OCI-LY3 (cell line): ENCODE data around the gene VWA3A.

Experiments used
- H2AFZ ChIP-seq: fragments of 200-600, 300-600 bp; shearing (Covaris generic); 2 replicates; pipeline ENCODE4 v1.6.0; 2014; ENCODE audit warnings: antibody characterized with exemption, low read depth, low read length
- H3K27ac ChIP-seq: fragments of 200-600, 300-600 bp; sonication (generic); 2 replicates; pipeline ENCODE4 v1.5.1; 2014; ENCODE audit warnings: mild to moderate bottlenecking, low read length, moderate library complexity, mixed read lengths
- H3K27me3 ChIP-seq: fragments of 200-600, 300-600 bp; sonication (generic); 2 replicates; pipeline ENCODE4 v1.6.1; 2014; ENCODE audit warnings: low read depth, low read length, mixed read lengths
- H3K36me3 ChIP-seq: fragments of 200-600, 300-600 bp; sonication (generic); replicated peaks from 2 replicates; pipeline ENCODE3; 2014; ENCODE audit warnings: low read depth, low read length, mixed read lengths
- H3K4me1 ChIP-seq: fragments of 300-600, 200-600 bp; sonication (generic); 2 replicates; pipeline ENCODE4 v1.6.1; 2014; ENCODE audit warnings: low read length, mixed read lengths
- H3K4me2 ChIP-seq: fragments of 200-600, 300-600 bp; sonication (generic); 2 replicates; pipeline ENCODE4 v1.6.1; 2014; ENCODE audit warnings: low read length, mixed read lengths
- H3K4me3 ChIP-seq: fragments of 300-600, 200-600 bp; sonication (generic); 2 replicates; pipeline ENCODE4 v1.5.1; 2014; ENCODE audit warnings: antibody characterized with exemption, mild to moderate bottlenecking, low read length, moderate library complexity
- H3K79me2 ChIP-seq: fragments of 300-600, 200-600 bp; shearing (Covaris generic); 2 replicates; pipeline ENCODE4 v1.6.1; 2014; ENCODE audit warnings: mild to moderate bottlenecking, low read length, mixed read lengths
- H3K9ac ChIP-seq: fragments of 300-600, 200-600 bp; shearing (Covaris generic); 2 replicates; pipeline ENCODE4 v1.6.0; 2014; ENCODE audit warnings: mild to moderate bottlenecking, low read length, moderate library complexity
- H3K9me3 ChIP-seq: fragments of 200-600, 300-600 bp; shearing (Covaris generic); 2 replicates; pipeline ENCODE4 v1.6.1; 2014; ENCODE audit warnings: low read length, mixed read lengths; ENCODE audit not compliant: insufficient read depth
- H4K20me1 ChIP-seq: fragments of 200-600, 300-600 bp; sonication (generic); 2 replicates; pipeline ENCODE4 v1.6.1; 2016; ENCODE audit warnings: low read length, mixed read lengths; ENCODE audit not compliant: insufficient read depth
- CTCF ChIP-seq: fragments of 200-600, 300-600 bp; sonication (generic); IDR thresholded peaks from 2 replicates; pipeline ENCODE4 v1.5.1; 2014; ENCODE audit warnings: antibody characterized with exemption, low read length, low read depth
- EZH2phosphoT487 ChIP-seq: fragments of 200-600 bp; shearing (Covaris generic); IDR thresholded peaks from 2 replicates; pipeline ENCODE4 v1.6.1; 2018; ENCODE audit warnings: antibody characterized with exemption, mixed run types, low read depth

The VWA3A gene

DNA sequence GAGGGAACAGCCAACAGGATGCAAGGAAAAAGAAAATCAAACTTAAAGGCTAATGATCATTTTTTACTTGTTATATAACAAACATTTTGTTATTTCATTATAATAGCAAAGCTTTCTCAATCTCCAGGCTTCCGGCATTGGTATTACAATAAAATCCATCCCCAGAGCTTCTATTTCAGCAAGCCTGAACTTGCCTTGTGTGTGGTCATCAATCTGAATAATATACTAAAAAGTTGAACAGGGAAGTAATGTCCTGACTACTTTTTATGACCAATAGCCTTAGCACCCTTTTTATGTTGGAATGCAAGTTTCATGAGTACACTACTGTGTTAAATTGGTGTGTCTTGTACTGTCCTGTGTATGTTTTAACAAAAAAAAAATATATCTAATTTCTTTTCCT lies 27.1 kb upstream of the VWA3A start:
- Histone ChIP-seq H3K9ac (no peak overlapping the region), H3K27ac (no peak overlapping the region), H3K4me1 (no peaks in the 10 kb centered on the region), H2AFZ (no peak overlapping the region), H3K4me3 (no peak overlapping the region), H4K20me1 (peaks cover 3% of the 10 kb centered on the region; the same call in 1 of the 2 replicates), H3K36me3 (peaks cover 19% of the 10 kb centered on the region), H3K9me3 (peaks cover 3% of the 10 kb centered on the region; the same call in 1 of the 2 replicates), H3K27me3 (no peaks in the 10 kb centered on the region), H3K79me2 (peaks cover 4% of the 10 kb centered on the region; the same call in 1 of the 2 replicates), H3K4me2 (no peak overlapping the region)
- no peak for TF ChIP-seq CTCF
- no peak for TF ChIP-seq EZH2phosphoT487

DNA sequence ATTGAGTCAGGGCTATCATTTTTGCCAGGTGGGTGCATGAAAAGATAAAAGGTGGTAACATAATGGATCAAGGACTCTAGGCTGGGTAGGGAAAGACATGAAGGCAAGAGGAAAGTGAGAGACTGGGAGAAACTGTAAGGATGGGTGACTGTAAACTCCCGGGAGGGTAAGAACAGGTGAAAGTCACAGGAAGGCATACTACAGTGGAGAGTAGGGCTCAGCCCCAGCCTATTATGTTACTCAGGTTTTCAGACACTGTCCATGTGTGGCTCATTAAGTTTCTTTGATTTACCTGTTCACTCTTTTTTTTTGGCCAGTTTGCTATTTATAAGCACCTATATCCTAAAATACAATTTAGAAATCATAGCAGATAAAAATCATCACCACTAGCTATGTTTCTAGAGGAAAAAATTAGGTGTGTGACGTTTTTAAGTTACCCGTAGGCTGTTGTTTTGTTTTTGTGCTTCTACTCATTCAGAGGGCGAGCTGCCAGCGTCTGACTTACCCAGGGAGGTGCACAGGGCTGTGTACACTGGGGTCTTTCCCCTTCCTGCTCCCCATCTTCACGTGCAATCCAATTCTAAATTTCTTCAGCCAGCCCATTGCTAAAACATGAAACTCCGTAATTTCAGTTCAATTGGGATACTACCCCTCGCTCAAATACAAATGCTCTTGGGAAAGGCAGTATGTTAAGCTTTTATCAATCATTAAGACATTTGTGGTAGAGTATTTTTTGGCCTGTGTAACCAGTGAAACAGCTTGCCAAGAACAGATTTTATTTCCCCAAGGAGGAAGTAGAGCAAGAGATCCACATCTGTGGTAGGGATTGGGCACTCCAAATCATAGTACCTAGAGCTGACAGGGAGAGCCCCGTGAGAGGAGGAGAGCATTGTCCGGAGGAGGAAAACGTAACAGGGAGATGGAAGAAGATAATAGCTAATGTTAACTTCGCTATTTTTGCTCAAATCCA lies 21.7 kb upstream of the VWA3A start:
- TF ChIP-seq CTCF (no peak), EZH2phosphoT487 (no peak)
- H2AFZ ChIP-seq: no peak overlapping the region
- no peaks in the 10 kb centered on the region for H3K79me2 ChIP-seq
- peaks cover 18% of the 10 kb centered on the region for H3K36me3 ChIP-seq
- no peak overlapping the region for H3K4me2 ChIP-seq
- no peak overlapping the region for H3K27ac ChIP-seq
- H3K9ac ChIP-seq: no peak overlapping the region
- no peaks in the 10 kb centered on the region for H3K27me3 ChIP-seq
- H3K4me1 ChIP-seq: no peaks in the 10 kb centered on the region
- H3K4me3 ChIP-seq: no peak overlapping the region
- no peaks in the 10 kb centered on the region for H4K20me1 ChIP-seq
- H3K9me3 ChIP-seq: peaks cover 3% of the 10 kb centered on the region; the same call in 1 of the 2 replicates

DNA sequence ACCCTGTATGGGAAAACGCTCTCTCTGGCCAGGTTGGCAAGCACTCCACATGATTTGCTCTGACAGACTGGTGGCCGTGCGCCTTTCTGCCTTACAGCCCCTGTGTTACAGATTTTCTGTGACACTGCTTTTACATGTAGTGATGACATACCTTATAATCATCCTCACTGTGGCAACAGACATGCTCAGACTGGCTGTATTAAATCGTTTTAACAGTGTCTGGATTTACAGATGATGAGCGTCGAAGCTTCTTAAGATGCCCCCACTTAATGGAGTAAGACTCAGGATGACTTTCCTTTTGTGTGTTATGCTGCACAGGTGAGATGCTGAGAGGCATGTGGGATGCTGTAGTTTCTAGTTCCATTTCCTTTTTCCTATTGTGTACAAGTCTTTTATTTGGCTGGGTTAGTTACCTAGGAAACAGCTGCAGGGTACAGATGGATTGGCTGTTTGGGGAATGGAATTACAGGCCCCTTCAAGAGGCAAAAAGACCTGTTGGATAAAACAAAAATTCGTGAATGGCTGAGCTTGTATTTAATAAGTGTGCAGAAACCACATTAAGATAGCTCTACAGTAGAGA lies 20.9 kb upstream of the VWA3A start:
- no peak for TF ChIP-seq EZH2phosphoT487
- Histone ChIP-seq H3K36me3 (peaks cover 10% of the 10 kb centered on the region), H2AFZ (no peak overlapping the region), H3K27me3 (no peaks in the 10 kb centered on the region), H3K9ac (no peak overlapping the region), H4K20me1 (no peaks in the 10 kb centered on the region), H3K27ac (no peak overlapping the region), H3K9me3 (peaks cover 2% of the 10 kb centered on the region; the same call in 1 of the 2 replicates), H3K79me2 (no peaks in the 10 kb centered on the region), H3K4me2 (no peak overlapping the region), H3K4me3 (no peak overlapping the region), H3K4me1 (no peaks in the 10 kb centered on the region)

DNA sequence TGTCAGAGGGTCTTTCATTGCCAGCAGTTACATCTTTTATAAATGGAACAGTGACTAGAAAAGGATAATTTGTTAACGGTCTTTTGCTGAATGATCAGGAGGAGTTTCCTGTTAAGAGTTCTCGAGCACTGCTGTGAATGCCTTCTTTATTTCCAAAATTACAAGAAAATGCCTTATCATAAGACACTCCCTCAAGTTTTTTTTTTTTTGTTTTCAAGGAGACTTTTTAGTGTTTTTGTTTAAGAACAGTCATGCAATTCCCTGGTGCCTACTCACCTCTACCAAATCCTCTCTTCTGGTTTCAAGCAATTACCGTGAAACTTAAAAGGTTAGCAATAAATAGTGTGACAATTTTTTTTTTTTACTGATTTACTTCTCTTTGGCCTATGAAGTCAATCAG lies 19.0 kb upstream of the VWA3A start:
- Histone ChIP-seq H3K79me2 (no peaks in the 10 kb centered on the region), H3K9ac (no peak overlapping the region), H3K36me3 (no peaks in the 10 kb centered on the region), H2AFZ (no peak overlapping the region), H3K4me3 (no peak overlapping the region), H4K20me1 (no peaks in the 10 kb centered on the region), H3K9me3 (no peaks in the 10 kb centered on the region), H3K4me2 (no peak overlapping the region), H3K27me3 (no peaks in the 10 kb centered on the region), H3K27ac (no peak overlapping the region), H3K4me1 (no peaks in the 10 kb centered on the region)
- TF ChIP-seq EZH2phosphoT487 (no peak), CTCF (no peak)
